NCI-H128 (cell line): ENCODE measurements around the gene RBM43.
"Not testable (repeated sequence)": the region's sequence is repeated elsewhere in the genome, so short reads cannot be mapped to it uniquely, and the experiment has no call there.

Experiments
- DNase-seq: peaks from one replicate; lab custom pipeline; 2025; ENCODE audit not compliant: unreplicated experiment; lab: John Stamatoyannopoulos, UW

RBM43 gene

DNA sequence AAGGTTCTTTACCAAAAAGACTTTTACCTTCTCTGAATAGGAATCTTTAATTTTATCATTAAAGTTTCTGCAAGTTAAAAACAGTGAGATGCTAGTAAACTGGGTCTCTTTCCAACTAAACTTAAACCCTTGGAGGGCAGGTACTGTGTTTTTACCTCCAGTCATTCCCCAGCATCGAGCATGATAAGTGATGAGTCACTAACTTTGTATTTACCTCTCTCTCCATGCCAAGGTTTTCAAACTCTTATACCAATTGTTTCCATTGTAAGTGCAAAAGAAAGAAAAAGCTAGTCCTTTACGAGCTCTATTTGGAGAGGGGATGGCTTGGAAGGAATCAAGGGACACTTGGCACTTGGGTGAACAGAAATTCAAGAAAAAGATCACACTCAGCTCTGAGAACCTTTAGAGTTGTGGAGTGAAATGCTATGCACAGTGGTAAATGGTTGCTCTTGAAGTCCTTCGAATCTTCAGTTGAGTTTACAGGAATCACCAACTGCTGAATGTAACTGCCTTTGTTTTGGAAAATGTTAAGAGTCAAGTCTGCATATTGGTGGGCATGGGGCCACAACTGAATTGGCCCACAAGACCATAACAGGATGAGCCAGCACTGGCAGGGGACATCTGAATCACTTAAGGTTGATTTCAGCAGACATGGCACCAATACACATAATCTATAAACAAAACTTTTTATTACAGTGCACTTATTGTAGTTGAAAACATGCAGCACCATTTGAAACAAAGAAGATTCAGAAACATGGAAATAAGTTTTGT, 8.3 kb upstream of the RBM43 start:
- DNase-seq: no peak

DNA sequence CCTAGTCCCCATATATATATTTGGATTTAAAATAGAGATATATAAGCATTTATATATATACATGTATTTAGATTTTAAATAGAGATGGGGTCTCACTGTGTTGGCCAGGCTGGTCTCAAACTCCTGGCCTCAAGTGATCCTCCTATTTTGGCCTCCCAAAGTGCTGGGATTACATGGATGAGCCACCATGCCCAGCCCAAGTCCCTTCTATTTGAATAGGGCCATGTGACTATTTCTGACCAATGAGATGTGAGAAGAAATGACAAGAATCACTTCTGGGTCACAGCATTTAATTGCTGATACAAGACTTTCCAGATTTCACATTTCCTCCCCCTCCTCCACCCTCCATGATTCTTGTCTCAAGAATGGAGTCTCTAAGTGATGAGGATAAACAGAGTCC, 6.4 kb upstream of the RBM43 start:
- no peak for DNase-seq

- DNase-seq: no peak
These were observed 5.9 kb upstream of the RBM43 start for GRCh38 chr2:151267537-151267936.

GRCh38 chr2:151265991-151266390, 4.3 kb upstream of the RBM43 start:
- DNase-seq: no peak

DNA sequence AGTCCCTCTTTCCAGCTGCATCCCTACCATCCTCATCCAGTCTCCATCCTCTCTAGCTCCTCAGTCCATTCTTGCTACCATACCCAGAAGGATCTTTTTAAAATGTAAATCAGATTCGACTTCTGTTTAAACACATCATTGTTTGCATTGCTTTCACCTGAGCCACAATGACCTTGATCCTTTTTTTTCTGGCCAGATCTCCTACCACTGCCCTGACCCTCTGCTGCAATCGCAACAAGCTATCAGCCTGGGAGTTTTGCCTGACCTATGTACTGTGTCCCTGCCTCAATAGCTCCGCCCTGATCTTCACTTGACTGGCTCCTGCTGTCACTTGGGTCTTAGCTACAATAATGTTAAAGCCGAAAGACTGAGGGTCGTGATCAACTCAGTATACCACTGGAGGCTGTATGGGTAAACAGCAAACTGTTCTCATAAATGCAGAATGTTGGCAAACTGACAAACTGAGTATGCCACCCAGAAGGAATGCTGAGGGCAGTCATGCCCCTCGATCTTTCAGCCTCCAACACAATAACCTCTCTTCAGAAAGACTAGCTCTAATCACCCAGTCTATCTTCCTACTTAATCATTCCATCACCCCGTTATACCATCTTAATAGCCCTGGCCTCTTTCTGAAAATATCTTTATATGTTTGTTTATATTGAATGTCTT, 2.6 kb upstream of the RBM43 start:
- DNase-seq: no peak

- DNase-seq: no peak
These were observed 966 bp upstream of the RBM43 start for GRCh38 chr2:151262629-151263028.

DNA sequence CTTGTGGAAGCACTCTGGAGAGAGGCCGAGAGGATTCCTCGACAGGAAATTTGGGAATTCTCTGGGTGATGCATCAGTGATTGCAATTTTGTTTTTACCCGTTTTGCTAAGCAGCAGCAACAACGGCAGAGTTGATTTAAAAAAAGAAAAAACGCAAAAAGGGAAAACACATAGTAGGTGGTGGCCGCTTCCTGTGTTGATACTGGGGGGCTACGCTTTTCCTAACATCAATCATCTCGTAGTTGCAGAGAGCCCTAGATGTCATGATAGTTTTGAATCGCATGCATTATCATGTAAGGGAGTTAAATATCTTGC, 271 bp upstream of the RBM43 start:
- DNase-seq: no peak

GRCh38 chr2:151260573-151261230, 961 bp downstream of the RBM43 start:
- no peak for DNase-seq

GRCh38 chr2:151258121-151258520, 3.5 kb downstream of the RBM43 start:
- DNase-seq: no peak

DNA sequence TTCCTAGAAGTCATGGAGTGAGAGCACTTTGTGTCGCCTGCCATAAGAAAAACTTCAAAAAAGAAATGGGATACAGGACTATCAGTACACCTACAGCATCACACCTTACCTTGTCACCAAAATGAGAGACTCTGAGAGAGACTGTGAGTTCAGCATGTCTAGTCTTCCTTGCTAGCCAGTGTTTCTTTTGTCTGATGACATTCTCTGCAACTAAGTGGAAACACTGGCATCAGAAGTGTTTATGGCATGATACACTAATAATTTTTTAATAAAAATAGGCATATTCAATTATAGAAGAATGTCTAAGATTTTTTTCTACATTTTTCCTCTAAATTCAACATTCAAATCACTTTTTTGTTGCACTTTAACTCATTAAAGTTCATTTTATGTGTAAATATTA, 9.0 kb downstream of the RBM43 start:
- no peak for DNase-seq

DNA sequence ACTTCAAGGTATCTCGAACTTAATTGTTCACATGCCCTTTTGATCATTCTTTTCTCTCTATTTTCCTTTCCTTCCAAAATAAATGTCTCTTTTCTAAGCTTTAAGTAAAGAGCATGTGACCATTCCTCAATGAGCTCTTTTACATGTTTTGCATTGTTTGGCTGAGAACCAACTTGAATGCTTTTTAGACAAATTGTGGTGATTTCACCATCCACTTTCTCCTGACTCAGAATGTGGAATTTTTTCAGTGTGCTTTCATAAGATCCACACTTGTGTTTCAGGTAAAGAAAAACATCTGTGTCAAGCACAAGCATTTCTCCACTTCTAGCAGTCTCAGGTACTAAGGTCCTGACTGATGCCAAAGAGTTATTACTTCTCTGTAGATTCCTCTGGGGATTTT, 10.7 kb downstream of the RBM43 start:
- DNase-seq: no peak

GRCh38 chr2:151247432-151247831, 14.2 kb downstream of the RBM43 start:
- no peak for DNase-seq

DNA sequence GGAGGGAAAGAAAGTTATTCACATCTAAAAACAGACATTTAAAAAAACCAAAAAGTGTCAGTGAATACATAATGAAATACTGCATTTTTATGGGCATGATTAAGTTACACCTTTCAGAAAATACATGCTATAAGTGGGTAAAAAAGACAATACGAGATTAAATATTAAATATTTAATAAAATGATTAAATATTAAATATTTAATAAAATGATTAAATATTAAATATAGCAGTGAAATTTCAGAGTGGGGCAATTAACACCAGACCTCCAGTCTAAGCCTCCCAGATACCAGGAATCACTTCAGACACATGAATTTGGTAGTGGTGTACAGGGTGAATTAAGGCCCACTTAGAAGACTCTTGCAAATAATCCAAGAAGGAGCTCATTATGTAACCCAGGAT, 15.5 kb downstream of the RBM43 start:
- DNase-seq: no peak

DNA sequence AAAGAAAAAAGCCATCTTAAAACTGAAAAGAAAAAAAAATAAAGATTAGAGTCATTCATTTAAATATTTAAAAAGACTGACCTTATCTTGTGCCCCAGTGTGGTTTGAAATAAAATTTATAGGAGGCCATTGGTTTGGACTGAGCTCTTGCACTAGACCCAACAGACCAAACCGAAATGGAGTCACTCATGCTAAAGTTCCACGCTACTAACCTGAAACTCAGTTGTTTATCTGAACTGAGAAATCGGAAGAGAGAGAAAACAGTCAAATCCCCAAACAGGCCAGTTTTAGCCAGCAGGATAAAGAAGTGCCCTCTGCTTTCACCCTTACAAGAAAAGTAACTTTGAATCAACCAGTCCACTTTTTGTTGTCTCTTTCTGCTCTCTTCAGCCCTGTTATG, 18.2 kb downstream of the RBM43 start:
- no peak for DNase-seq

DNA sequence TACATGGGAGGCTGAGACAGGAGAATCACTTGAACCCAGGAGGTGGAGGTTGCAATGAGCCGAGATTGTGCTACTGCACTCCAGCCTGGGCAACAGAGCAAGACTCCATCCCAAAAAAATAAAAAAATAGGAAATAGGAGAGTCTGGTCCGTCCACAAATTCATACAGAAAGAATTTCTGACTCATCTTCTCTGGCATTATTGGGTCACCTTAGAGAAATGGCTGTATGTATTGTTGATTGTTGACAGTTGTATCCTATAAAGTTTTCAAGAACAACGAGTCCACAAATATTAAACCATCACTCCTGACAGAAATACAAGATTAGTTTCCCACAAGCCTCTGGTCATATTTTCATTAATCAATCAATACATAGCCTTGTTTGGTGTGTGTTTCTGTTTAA, 20.4 kb downstream of the RBM43 start:
- DNase-seq: no peak

- no peak for DNase-seq
These were observed 21.2 kb downstream of the RBM43 start for GRCh38 chr2:151240433-151240832.

- DNase-seq: no peak
These were observed 22.0 kb downstream of the RBM43 start for GRCh38 chr2:151239624-151240023.

- peak; percentile 4 for DNase-seq
These were observed 22.9 kb downstream of the RBM43 start for GRCh38 chr2:151238527-151239487.

DNA sequence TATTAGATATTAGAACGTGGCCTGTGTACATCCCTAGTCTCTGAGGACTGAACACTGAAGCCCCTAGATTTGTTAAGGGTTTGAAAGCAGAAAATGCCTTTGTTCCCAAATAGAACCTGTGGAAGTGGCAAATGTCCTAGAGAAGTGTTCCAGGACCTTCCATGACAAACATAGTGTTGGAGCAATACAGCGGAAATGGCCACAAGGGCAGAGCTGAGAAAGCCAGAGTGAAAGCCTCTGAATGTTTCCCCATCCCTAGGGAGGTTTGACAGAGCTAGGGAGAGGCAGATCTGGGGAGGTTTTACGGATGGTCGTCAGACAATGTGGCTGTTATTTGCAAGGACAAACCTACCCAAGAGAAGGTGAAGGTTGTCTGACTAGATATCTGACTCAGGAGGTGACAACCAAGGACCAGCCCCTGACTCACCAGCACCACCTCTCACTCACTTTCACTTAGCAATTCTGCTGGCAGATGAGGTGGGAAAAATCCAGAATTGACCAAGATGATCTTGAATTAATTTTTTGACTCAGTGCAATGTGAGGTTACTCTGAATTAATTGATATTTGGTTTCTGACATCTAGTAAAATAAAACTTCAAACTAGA, 24.1 kb downstream of the RBM43 start:
- no peak for DNase-seq

DNA sequence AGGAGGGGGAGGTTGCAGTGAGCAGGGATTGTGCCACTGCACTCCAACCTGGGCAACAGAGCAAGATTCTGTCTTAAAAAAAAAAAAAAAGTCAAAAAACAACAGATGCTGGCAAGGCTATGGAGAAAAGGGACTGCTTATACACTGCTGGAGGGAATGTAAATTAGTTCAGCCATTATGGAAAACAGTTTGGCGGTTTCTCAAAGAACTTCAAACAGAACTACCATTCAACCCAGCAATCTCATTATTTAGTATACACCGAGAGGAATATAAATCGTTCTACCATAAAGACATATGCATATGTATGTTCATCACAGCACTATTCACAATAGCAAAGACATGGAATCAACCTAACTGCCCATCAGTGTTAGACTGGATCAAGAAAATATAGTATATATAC, 27.9 kb downstream of the RBM43 start:
- not testable (repeated sequence) for DNase-seq

DNA sequence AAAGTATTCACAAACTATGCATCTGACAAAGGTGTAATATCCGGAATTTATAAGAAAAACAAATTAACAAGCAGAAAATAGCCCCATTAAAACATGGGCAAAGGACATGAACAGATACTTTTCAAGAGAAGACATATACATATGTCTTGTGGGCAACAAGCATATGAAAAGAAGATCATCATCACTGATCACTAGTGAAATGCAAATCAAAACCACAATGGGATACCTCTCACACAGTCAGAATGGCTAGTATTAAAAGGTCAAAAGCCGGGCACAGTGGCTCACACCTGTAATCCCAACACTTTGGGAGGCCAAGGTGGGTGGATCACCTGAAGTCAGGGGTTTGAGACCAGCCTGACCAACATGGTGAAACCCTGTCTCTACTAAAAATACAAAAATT, 28.4 kb downstream of the RBM43 start:
- DNase-seq: not testable (repeated sequence)
